ENCODE measurements around the gene SETBP1.

- TF ChIP-seq, protein P1, sequence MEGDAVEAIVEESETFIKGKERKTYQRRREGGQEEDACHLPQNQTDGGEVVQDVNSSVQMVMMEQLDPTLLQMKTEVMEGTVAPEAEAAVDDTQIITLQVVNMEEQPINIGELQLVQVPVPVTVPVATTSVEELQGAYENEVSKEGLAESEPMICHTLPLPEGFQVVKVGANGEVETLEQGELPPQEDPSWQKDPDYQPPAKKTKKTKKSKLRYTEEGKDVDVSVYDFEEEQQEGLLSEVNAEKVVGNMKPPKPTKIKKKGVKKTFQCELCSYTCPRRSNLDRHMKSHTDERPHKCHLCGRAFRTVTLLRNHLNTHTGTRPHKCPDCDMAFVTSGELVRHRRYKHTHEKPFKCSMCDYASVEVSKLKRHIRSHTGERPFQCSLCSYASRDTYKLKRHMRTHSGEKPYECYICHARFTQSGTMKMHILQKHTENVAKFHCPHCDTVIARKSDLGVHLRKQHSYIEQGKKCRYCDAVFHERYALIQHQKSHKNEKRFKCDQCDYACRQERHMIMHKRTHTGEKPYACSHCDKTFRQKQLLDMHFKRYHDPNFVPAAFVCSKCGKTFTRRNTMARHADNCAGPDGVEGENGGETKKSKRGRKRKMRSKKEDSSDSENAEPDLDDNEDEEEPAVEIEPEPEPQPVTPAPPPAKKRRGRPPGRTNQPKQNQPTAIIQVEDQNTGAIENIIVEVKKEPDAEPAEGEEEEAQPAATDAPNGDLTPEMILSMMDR (IDR thresholded peaks at IDR 0.05) = no peak
- TF ChIP-seq POLR2A (IDR thresholded peaks at IDR 0.05) = no peak
These were observed 231.1 kb downstream of the SETBP1 start for GRCh38 chr18:44911773-44912172.
